ENCODE measurements around the gene HLA-F.

The HLA-F gene

GRCh38 chr6:29760328-29760727 lies 37.1 kb downstream of the HLA-F start:
- H3K27ac ChIP-seq, result no peak overlapping the region
- no peaks in the 10 kb centered on the region for H3K36me3 ChIP-seq (ENCODE audit: insufficient read depth)
- H3K4me3 ChIP-seq (IDR thresholded peaks at IDR 0.05; ENCODE audit: insufficient read depth, low read depth, low read length), result no peak overlapping the region
- H3K9ac ChIP-seq, result no peak overlapping the region
- H3K27me3 ChIP-seq (ENCODE audit: insufficient read depth, low read depth), result no peaks in the 10 kb centered on the region
- no peak overlapping the region for H2AFZ ChIP-seq (ENCODE audit: low read depth)
- peaks cover 43% of the 10 kb centered on the region for H3K4me1 ChIP-seq (ENCODE audit: low read depth, poor library complexity, severe bottlenecking)
- H3K79me2 ChIP-seq (ENCODE audit: insufficient read depth, low read depth), result no peaks in the 10 kb centered on the region
- no peak overlapping the region for H3K4me2 ChIP-seq
- TF ChIP-seq, protein P1, sequence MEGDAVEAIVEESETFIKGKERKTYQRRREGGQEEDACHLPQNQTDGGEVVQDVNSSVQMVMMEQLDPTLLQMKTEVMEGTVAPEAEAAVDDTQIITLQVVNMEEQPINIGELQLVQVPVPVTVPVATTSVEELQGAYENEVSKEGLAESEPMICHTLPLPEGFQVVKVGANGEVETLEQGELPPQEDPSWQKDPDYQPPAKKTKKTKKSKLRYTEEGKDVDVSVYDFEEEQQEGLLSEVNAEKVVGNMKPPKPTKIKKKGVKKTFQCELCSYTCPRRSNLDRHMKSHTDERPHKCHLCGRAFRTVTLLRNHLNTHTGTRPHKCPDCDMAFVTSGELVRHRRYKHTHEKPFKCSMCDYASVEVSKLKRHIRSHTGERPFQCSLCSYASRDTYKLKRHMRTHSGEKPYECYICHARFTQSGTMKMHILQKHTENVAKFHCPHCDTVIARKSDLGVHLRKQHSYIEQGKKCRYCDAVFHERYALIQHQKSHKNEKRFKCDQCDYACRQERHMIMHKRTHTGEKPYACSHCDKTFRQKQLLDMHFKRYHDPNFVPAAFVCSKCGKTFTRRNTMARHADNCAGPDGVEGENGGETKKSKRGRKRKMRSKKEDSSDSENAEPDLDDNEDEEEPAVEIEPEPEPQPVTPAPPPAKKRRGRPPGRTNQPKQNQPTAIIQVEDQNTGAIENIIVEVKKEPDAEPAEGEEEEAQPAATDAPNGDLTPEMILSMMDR (conservative IDR thresholded peaks at IDR 0.05; ENCODE audit: low read depth, low read length), result no peak
- no peaks in the 10 kb centered on the region for H4K20me1 ChIP-seq (ENCODE audit: insufficient read depth)

GRCh38 chr6:29762051-29762450 lies 38.8 kb downstream of the HLA-F start:
- Histone ChIP-seq H2AFZ (ENCODE audit: low read depth) (no peak overlapping the region), H3K4me2 (no peak overlapping the region), H3K79me2 (ENCODE audit: insufficient read depth, low read depth) (no peaks in the 10 kb centered on the region), H3K36me3 (ENCODE audit: insufficient read depth) (no peaks in the 10 kb centered on the region), H3K4me1 (ENCODE audit: low read depth, poor library complexity, severe bottlenecking) (peaks cover 43% of the 10 kb centered on the region), H3K4me3 (IDR thresholded peaks at IDR 0.05; ENCODE audit: insufficient read depth, low read depth, low read length) (no peak overlapping the region), H4K20me1 (ENCODE audit: insufficient read depth) (no peaks in the 10 kb centered on the region), H3K27me3 (ENCODE audit: insufficient read depth, low read depth) (no peaks in the 10 kb centered on the region), H3K9ac (no peak overlapping the region), H3K27ac (no peak overlapping the region)
- TF ChIP-seq, protein P1 (conservative IDR thresholded peaks at IDR 0.05; ENCODE audit: low read depth, low read length), result no peak

GRCh38 chr6:29762781-29763214 lies 39.6 kb downstream of the HLA-F start:
- H3K36me3 ChIP-seq (ENCODE audit: insufficient read depth), result no peaks in the 10 kb centered on the region
- no peaks in the 10 kb centered on the region for H3K27me3 ChIP-seq (ENCODE audit: insufficient read depth, low read depth)
- no peak overlapping the region for H3K9ac ChIP-seq
- no peak overlapping the region for H3K4me3 ChIP-seq (IDR thresholded peaks at IDR 0.05; ENCODE audit: insufficient read depth, low read depth, low read length)
- H4K20me1 ChIP-seq (ENCODE audit: insufficient read depth), result no peaks in the 10 kb centered on the region
- TF ChIP-seq, protein P1 (conservative IDR thresholded peaks at IDR 0.05; ENCODE audit: low read depth, low read length), result no peak
- H3K4me1 ChIP-seq (ENCODE audit: low read depth, poor library complexity, severe bottlenecking), result peaks cover 38% of the 10 kb centered on the region
- 0 out of 2 replicates have a peak overlapping the region, but pooled peaks have one; percentile 25 for H3K4me2 ChIP-seq
- H3K79me2 ChIP-seq (ENCODE audit: insufficient read depth, low read depth), result no peaks in the 10 kb centered on the region
- no peak overlapping the region for H2AFZ ChIP-seq (ENCODE audit: low read depth)
- no peak overlapping the region for H3K27ac ChIP-seq

GRCh38 chr6:29763491-29764289 lies 40.5 kb downstream of the HLA-F start:
- H3K4me2 ChIP-seq, result no peak overlapping the region

More at GRCh38 chr6:29763491-29764289, 40.5 kb downstream of the HLA-F start:
- H3K27me3 ChIP-seq (ENCODE audit: insufficient read depth, low read depth), result no peaks in the 10 kb centered on the region
- H3K79me2 ChIP-seq (ENCODE audit: insufficient read depth, low read depth), result no peaks in the 10 kb centered on the region
- H3K36me3 ChIP-seq (ENCODE audit: insufficient read depth), result no peaks in the 10 kb centered on the region
- no peak overlapping the region for H3K27ac ChIP-seq
- peaks cover 35% of the 10 kb centered on the region for H3K4me1 ChIP-seq (ENCODE audit: low read depth, poor library complexity, severe bottlenecking)
- H3K4me3 ChIP-seq (IDR thresholded peaks at IDR 0.05; ENCODE audit: insufficient read depth, low read depth, low read length), result no peak overlapping the region
- no peaks in the 10 kb centered on the region for H4K20me1 ChIP-seq (ENCODE audit: insufficient read depth)
- H2AFZ ChIP-seq (ENCODE audit: low read depth), result no peak overlapping the region
- H3K9ac ChIP-seq, result no peak overlapping the region
- TF ChIP-seq, protein P1 (conservative IDR thresholded peaks at IDR 0.05; ENCODE audit: low read depth, low read length), result no peak

Data from KMS-11 (cell line).